Activated CD4-positive, alpha-beta T cell treated with anti-CD3 and anti-CD28 coated beads, Interleukin-2, amount 10 ng/mL, durations not matched to agents 7 days and 5 days (primary cell): ENCODE measurements around the gene SRL. TPM values are rescaled to one million over a fixed set of nuclear protein-coding genes. Genes with fewer than 3 reads are reported as not detected.

Experiments used
- CTCF ChIA-PET: fragments of 350-600 bp; sonication (Branson Sonifier 250); formaldehyde crosslinking; loops from one replicate; lab custom pipeline; 2021; ENCODE audit warnings: antibody characterized with exemption; lab: Charles Lee
- POLR2A ChIA-PET: fragments of 350-600 bp; sonication (Branson Sonifier 250); formaldehyde crosslinking; loops from one replicate; lab custom pipeline; 2021; ENCODE audit warnings: antibody characterized with exemption; lab: Charles Lee
- DNase-seq: peaks from one replicate; pipeline ENCODE4 v3.0.0-alpha.2; 2020
- H3K27ac Mint-ChIP-seq: one replicate; pipeline ENCODE4 v1.8.0; 2021; ENCODE audit warnings: mild to moderate bottlenecking, moderate library complexity, mixed read lengths
- H3K27me3 Mint-ChIP-seq: one replicate; pipeline ENCODE4 v1.8.0; 2021; ENCODE audit warnings: mixed read lengths
- H3K36me3 Mint-ChIP-seq: one replicate; pipeline ENCODE4 v1.8.0; 2021; ENCODE audit warnings: low read depth, mixed read lengths
- H3K4me1 Mint-ChIP-seq: one replicate; pipeline ENCODE4 v1.8.0; 2021; ENCODE audit warnings: mixed read lengths
- H3K4me3 Mint-ChIP-seq: one replicate; pipeline ENCODE4 v1.8.0; 2021; ENCODE audit warnings: mild to moderate bottlenecking, moderate library complexity, mixed read lengths
- H3K9me3 Mint-ChIP-seq: one replicate; pipeline ENCODE4 v1.8.0; 2021; ENCODE audit warnings: mixed read lengths
- total RNA-seq, 2 experiments: library from RNA; stranded (reverse); gene quantifications; one replicate each; pipeline ENCODE4 v1.2.3, GENCODE V29; 2021

SRL gene
- total RNA-seq, 2 experiments from 2014 or later, result not detected

DNA sequence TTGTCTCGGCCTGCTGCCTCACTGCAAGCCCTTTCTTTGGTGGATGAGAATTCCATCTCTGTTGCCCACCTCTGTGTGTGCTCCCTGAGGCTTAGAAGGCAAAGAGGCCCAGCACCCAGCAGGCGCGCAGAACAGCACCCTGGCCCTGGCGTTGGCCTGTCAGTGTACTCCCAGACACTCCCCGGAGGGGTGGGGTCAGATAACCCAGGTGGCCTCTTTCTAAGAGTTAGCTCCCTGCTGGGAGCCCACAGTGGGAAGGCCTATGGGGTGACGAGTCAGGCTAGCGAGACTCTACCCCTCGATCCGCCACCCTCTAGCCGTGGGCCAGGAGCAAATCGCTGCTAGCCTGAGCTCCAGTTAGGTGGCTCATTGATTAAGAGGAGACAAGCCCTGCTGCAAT lies 38.1 kb downstream of the SRL start:
- Mint-ChIP-seq H3K9me3 (no peaks in the 10 kb centered on the region), H3K27ac (no peak overlapping the region), H3K4me1 (peaks cover 12% of the 10 kb centered on the region), H3K27me3 (peaks cover 2% of the 10 kb centered on the region), H3K36me3 (no peaks in the 10 kb centered on the region), H3K4me3 (no peak overlapping the region)
- POLR2A ChIA-PET, result no interaction called here
- CTCF ChIA-PET, result interaction anchor here (0.7 to 1.3 kb wide), 4 partner anchors 14 to 304 kb away, joined by 3 to 4 read pairs (median 3); no protein-coding TSS in a partner anchor
- no peak for DNase-seq

DNA sequence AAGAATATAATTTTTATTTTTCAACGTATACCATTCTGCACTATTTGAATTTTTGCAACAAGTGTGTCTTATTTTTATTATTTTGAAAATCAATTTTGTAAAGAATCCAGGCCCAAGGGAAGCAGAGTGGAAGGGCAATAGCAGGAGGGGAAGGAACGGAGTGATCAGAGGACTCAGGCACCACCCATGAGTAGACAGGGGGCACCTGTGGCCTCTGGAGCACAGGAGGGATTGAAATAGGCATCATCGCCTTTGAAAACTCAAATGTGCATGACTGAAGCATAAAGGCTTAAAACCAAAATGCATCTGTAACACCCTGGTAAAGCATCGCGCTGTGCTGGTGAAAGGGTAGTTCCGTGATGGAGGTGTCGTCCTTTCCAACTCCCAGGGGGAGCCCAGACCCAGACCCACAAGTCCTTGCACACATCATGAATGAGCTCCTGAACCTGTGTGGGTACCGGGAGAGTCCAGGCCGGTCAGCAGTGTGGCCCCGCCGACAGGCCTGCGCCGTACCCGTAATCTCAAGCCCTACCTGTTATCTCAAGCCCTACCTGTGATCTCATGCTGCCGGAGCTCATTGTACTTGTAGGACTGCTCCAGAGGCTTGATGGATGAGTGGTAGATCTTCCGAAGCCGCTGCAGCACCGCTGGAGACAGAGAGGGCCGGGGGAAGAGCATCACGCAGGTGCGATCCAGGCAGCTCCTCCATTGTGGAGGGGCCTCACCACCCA lies 39.1 kb downstream of the SRL start:
- Mint-ChIP-seq H3K9me3 (no peaks in the 10 kb centered on the region), H3K36me3 (no peaks in the 10 kb centered on the region), H3K4me1 (peaks cover 12% of the 10 kb centered on the region), H3K27me3 (peaks cover 2% of the 10 kb centered on the region), H3K27ac (no peak overlapping the region), H3K4me3 (no peak overlapping the region)
- CTCF ChIA-PET, result interaction anchor here (0.8 to 1.3 kb wide), 2 partner anchors 16 to 220 kb away, joined by 3 to 4 read pairs; no protein-coding TSS in a partner anchor
- POLR2A ChIA-PET, result no interaction called here
- DNase-seq, result no peak

DNA sequence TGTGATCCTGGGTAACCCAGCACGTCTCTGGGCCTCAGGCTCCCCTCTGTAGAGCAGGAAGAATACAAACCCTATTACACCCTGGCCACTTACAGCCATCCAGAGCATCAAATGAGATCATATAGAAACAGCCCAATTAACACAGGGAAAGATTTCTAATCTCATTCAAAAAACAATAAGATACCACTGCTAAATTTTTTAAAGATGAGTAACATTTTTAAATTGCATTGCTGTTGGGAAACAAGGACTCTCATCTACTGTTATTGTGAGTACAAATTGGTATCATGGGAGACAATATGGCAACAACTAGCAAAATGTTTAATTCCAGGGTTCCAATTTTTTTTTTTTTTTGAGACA lies 41.1 kb downstream of the SRL start:
- no peaks in the 10 kb centered on the region for H3K9me3 Mint-ChIP-seq
- no peak for DNase-seq
- no peaks in the 10 kb centered on the region for H3K36me3 Mint-ChIP-seq
- POLR2A ChIA-PET, result no interaction called here
- peaks cover 2% of the 10 kb centered on the region for H3K27me3 Mint-ChIP-seq
- H3K27ac Mint-ChIP-seq, result no peak overlapping the region
- CTCF ChIA-PET, result interaction anchor here (1.0 to 1.1 kb wide), 3 partner anchors 14 to 53 kb away, joined by 3 to 4 read pairs (median 3); no protein-coding TSS in a partner anchor
- H3K4me1 Mint-ChIP-seq, result peaks cover 6% of the 10 kb centered on the region
- no peak overlapping the region for H3K4me3 Mint-ChIP-seq

DNA sequence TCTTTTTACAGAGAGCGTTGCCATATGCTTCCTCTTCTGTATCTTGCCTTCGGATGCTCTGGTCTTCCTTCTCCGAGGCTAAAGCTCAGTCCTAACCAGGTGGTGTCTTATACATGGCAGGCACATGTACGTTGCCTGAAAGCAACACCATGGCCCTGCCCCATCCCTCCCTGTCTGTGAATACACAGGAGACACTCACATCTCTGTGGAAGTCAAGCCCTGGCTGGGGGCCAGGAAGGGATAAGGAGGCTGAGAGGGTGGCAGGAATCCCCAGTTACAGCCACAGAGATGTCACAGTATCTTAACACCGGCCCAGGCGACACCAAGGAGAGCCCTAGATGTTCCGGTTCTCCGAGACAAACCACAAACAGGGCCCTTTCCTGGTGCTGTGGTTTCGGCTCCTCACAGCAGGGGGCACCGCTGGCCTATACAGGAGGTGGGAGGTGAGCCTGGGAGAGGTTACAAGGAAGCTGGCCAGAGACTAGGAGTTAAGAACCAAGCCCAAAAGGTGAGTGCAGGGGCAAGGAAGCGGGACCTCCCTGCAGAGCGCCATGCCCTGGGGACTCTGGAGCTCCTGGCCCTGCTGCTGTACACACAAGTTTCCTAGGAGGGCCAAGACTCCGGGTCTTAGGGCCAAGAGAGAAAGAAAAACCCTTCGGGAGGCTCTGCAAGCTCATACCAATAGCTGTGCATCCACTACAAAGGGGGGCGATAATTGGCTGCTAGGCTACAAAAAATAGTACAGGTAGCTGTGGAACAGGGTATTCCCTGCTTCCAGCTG lies 41.7 kb downstream of the SRL start:
- Mint-ChIP-seq H3K4me3 (no peak overlapping the region), H3K9me3 (no peaks in the 10 kb centered on the region), H3K4me1 (peaks cover 6% of the 10 kb centered on the region), H3K27ac (no peak overlapping the region), H3K27me3 (peaks cover 2% of the 10 kb centered on the region), H3K36me3 (no peaks in the 10 kb centered on the region)
- CTCF ChIA-PET, result interaction anchor here (1.0 to 1.1 kb wide), 3 partner anchors 13 to 54 kb away, joined by 3 to 4 read pairs (median 3); no protein-coding TSS in a partner anchor
- POLR2A ChIA-PET, result no interaction called here
- DNase-seq, result peak; percentile 16

DNA sequence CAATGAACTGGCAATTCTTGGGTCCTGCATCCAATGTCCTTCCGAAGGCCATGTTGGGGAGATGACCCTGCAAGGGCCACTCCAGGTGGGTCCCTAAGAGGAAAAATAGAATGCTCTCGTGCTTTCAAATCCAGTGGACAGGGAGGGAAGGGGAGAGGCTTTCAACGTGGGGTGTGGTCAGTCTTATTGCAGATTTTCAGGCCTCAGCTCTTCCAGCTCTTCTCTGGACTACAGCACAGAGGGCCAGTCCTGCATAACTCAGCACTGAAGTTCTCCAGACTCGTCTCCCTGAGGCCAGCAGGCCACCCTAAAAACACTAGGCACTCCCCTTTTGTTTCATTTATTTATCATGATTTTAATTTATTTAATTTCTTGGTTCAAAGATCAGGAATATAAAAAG lies 43.1 kb downstream of the SRL start:
- POLR2A ChIA-PET, result no interaction called here
- Mint-ChIP-seq H3K27ac (no peak overlapping the region), H3K27me3 (peaks cover 2% of the 10 kb centered on the region), H3K36me3 (no peaks in the 10 kb centered on the region), H3K4me1 (peaks cover 6% of the 10 kb centered on the region), H3K9me3 (no peaks in the 10 kb centered on the region), H3K4me3 (no peak overlapping the region)
- DNase-seq, result no peak
- CTCF ChIA-PET, result interaction anchor here (1.4 kb wide), 1 partner anchor 13 kb away, joined by 3 read pairs; no protein-coding TSS in a partner anchor

DNA sequence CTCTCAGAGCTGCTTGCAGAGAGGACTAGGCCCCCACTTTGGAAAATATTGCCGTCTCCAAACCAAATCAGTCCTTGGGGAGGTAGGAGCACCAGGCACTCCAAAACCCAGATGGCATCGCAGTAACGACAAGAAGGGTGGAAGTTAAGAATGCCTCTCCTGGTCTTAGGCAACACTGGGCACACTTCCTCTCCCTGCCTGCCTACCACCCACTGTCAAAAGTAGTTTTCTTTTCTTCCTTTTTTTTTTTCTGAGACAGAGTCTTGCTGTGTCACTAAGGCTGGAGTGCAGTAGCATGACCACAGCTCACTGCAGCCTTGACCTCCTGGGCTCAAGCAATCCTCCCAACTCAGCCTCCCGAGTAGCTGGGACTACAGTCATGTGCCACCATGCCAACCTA lies 47.2 kb downstream of the SRL start:
- Mint-ChIP-seq H3K4me3 (no peak overlapping the region), H3K27me3 (no peaks in the 10 kb centered on the region), H3K4me1 (no peaks in the 10 kb centered on the region), H3K9me3 (no peaks in the 10 kb centered on the region), H3K36me3 (no peaks in the 10 kb centered on the region), H3K27ac (no peak overlapping the region)
- ChIA-PET POLR2A (interaction anchor here (0.6 kb wide), 1 partner anchor 569 kb away, joined by 3 read pairs; no protein-coding TSS in a partner anchor), CTCF (interaction anchor here (0.8 kb wide), 1 partner anchor 59 kb away, joined by 3 read pairs; no protein-coding TSS in a partner anchor)
- no peak for DNase-seq

DNA sequence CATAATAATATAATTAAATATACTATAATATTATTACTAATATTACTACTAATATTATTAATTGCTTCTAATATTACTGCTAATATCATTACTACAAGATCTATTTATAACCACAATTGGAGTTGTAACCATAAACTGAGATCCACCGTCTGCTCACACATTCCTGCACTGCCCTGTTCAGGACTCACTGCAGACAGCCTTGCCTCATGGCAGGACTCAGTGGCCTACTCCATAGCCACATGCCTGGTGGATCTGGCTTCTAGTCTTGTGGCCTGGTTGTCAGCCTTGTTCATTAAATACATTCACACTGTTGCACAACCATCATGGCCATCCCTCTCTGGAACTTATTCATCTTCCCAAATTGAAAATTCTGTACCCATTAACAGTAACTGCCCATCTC lies 48.0 kb downstream of the SRL start:
- no peaks in the 10 kb centered on the region for H3K4me1 Mint-ChIP-seq
- ChIA-PET CTCF (interaction anchor here (1.6 kb wide), 1 partner anchor 60 kb away, joined by 5 read pairs; no protein-coding TSS in a partner anchor), POLR2A (no interaction called here)
- H3K36me3 Mint-ChIP-seq, result no peaks in the 10 kb centered on the region
- H3K4me3 Mint-ChIP-seq, result no peak overlapping the region
- no peaks in the 10 kb centered on the region for H3K9me3 Mint-ChIP-seq
- no peak for DNase-seq
- H3K27me3 Mint-ChIP-seq, result no peaks in the 10 kb centered on the region
- H3K27ac Mint-ChIP-seq, result no peak overlapping the region

DNA sequence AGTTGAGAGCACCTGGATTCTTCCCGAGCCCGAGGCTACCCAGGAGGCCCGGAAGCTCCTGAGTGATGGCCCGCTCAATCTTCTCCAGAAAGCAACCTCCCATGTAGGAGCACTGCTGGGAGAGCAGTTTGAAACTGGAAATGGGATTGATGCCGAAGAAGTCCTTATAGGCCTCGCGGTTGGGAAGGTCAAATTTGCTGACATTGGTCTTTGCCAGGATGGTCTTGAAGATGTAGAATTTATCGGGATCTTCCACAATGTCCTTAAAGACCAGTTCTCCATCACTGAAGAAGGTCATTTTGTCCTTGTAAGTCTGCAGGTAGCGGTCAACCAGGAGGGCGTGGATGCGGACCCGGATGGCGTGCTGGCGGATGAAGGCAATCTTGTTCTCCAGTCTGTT lies 49.7 kb downstream of the SRL start:
- no peaks in the 10 kb centered on the region for H3K9me3 Mint-ChIP-seq
- H3K4me3 Mint-ChIP-seq, result no peak overlapping the region
- no peaks in the 10 kb centered on the region for H3K4me1 Mint-ChIP-seq
- POLR2A ChIA-PET, result no interaction called here
- no peak for DNase-seq
- CTCF ChIA-PET, result interaction anchor here (1.6 kb wide), 1 partner anchor 62 kb away, joined by 5 read pairs; no protein-coding TSS in a partner anchor
- no peaks in the 10 kb centered on the region for H3K36me3 Mint-ChIP-seq
- H3K27me3 Mint-ChIP-seq, result peaks cover 4% of the 10 kb centered on the region
- H3K27ac Mint-ChIP-seq, result no peak overlapping the region

DNA sequence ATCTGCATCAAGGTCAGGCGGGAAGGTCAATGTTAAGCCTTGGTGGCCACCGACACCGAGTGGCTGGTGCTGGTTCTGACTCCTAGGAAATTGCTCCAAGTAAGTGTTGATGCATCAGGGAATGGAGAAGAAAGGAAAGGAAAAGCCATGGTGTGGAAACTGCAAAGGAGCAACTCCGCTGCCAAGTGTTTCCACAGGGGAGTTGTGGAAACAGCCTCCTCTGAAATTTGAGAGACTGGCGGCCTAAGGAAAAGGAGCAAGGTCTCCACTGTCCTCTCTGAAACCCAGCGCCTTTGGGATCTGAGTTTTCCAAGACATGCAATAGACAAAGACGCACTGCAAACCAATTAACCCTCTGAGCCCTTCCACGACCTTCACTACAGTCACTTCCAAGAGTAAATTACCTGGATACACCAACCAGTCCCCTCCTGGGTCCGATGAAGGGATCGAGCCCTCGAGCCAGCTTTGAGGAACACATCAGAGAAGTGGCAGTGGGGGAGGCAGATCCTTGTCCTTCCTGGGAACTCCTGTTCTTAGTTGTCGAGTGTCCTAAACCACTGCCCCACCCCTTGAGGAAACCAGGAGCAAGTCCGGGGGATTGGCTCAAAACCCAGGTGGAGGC lies 51.1 kb downstream of the SRL start:
- Mint-ChIP-seq H3K27ac (no peak overlapping the region), H3K9me3 (no peaks in the 10 kb centered on the region), H3K4me3 (no peak overlapping the region), H3K27me3 (peaks cover 9% of the 10 kb centered on the region), H3K4me1 (no peaks in the 10 kb centered on the region), H3K36me3 (no peaks in the 10 kb centered on the region)
- ChIA-PET POLR2A (no interaction called here), CTCF (interaction anchor here (1.2 kb wide), 1 partner anchor 63 kb away, joined by 3 read pairs; no protein-coding TSS in a partner anchor)
- DNase-seq, result no peak

DNA sequence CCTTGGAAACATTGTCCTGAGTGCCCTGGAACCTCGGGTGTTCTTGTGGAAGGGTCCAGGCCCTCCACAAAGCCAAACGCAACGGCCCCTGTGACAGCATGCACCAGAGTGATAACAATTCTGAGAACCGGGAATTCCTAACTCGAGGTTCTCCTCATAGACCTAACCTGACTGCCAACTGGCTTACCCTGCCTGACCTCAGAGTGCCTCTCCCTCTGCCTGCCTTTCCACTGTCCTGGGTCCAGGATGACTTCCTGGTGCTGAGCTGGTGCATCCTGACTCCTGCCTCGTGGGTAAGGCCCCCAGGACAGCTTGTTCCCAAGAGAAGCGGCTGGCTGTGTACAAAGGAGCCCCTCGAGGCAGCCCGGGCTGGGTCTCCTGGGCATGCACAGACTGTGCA lies 51.8 kb downstream of the SRL start:
- no peaks in the 10 kb centered on the region for H3K36me3 Mint-ChIP-seq
- H3K9me3 Mint-ChIP-seq, result no peaks in the 10 kb centered on the region
- ChIA-PET POLR2A (no interaction called here), CTCF (no interaction called here)
- no peak for DNase-seq
- peaks cover 11% of the 10 kb centered on the region for H3K27me3 Mint-ChIP-seq
- H3K4me3 Mint-ChIP-seq, result no peak overlapping the region
- no peak overlapping the region for H3K27ac Mint-ChIP-seq
- H3K4me1 Mint-ChIP-seq, result no peaks in the 10 kb centered on the region

DNA sequence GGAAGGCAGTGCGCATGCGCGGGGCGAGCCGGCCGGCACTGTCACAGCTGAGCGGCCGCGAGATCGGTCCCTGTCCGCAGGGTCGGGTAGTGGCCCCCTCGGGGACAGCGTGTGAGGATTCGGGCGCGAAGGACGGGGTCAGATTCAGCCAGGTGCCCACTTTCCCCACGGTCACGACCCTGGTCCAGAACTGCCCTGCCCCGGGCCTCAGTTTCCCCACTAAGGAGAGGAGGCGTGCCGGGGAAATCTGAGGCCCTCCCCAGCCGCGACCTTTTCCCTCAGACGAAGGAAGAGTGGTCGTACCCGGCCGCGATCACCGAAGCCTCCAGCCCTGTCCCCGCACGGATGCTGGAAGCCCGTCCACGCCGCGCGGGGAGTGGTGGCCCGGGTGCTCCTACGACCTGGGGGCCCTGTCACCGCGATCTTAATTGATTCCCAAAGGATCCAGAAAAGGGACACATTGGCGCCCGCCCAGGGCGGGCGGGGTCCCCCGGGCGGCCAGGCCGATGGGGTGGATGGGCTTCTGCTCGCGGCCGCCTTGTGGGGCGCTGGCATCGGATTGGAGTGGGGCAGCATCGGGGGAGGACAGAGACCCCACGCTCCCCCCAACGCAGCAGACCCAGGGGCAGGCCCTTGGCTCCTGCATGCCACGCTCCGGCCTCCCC lies 57.7 kb downstream of the SRL start:
- Mint-ChIP-seq H3K4me3 (peak overlapping the region; percentile 68), H3K36me3 (no peaks in the 10 kb centered on the region), H3K27me3 (peaks cover 14% of the 10 kb centered on the region), H3K4me1 (peaks cover 10% of the 10 kb centered on the region), H3K27ac (peak overlapping the region; percentile 79), H3K9me3 (no peaks in the 10 kb centered on the region)
- no peak for DNase-seq
- POLR2A ChIA-PET, result no interaction called here
- CTCF ChIA-PET, result no interaction called here
